Neural progenitor cell (in vitro differentiated cells): ENCODE measurements around the gene ACLY. TPM values are rescaled to one million over a fixed set of nuclear protein-coding genes. Genes with fewer than 3 reads are reported as not detected.

Experiments used
- DNase-seq: peaks from one replicate; pipeline ENCODE4 v3.0.0-alpha.2; 2016; ENCODE audit warnings: low spot score
- H2AFZ ChIP-seq: fragments of 200-600 bp; sonication (generic); replicated peaks from 2 replicates; pipeline ENCODE4 v1.6.1; 2016; ENCODE audit warnings: antibody characterized with exemption
- H3F3A ChIP-seq: fragments of 200-600 bp; sonication (generic); 2 replicates; pipeline ENCODE4 v1.6.1; 2016; ENCODE audit warnings: antibody characterized with exemption, low read depth
- H3K27ac ChIP-seq: fragments of 200-600 bp; sonication (generic); 2 replicates; pipeline ENCODE4 v1.5.1; 2016; ENCODE audit warnings: mild to moderate bottlenecking
- H3K27me3 ChIP-seq: fragments of 200-600 bp; sonication (generic); 2 replicates; pipeline ENCODE4 v1.6.1; 2016; ENCODE audit warnings: mild to moderate bottlenecking, moderate library complexity
- H3K36me3 ChIP-seq: fragments of 200-600 bp; sonication (generic); 2 replicates; pipeline ENCODE4 v1.5.1; 2016
- H3K4me1 ChIP-seq: fragments of 200-600 bp; sonication (generic); 2 replicates; pipeline ENCODE4 v1.6.1; 2016; ENCODE audit warnings: mixed run types
- H3K4me2 ChIP-seq: fragments of 200-600 bp; sonication (generic); 2 replicates; pipeline ENCODE4 v1.6.1; 2016
- H3K4me3 ChIP-seq: fragments of 200-600 bp; sonication (generic); 2 replicates; pipeline ENCODE4 v1.5.1; 2016
- H3K79me2 ChIP-seq: fragments of 200-600 bp; sonication (generic); 2 replicates; pipeline ENCODE4 v1.6.1; 2016; ENCODE audit warnings: low read depth
- H3K9ac ChIP-seq: fragments of 200-600 bp; sonication (generic); 2 replicates; pipeline ENCODE4 v1.6.1; 2016
- H3K9me3 ChIP-seq: fragments of 200-600 bp; sonication (generic); 2 replicates; pipeline ENCODE4 v1.5.1; 2016; ENCODE audit warnings: low read depth
- H4K20me1 ChIP-seq: fragments of 200-600 bp; sonication (generic); 2 replicates; pipeline ENCODE4 v1.6.1; 2016; ENCODE audit warnings: low read depth
- H3K27ac Mint-ChIP-seq: 3 replicates; pipeline ENCODE4 v1.8.0; 2021; ENCODE audit warnings: mixed read lengths
- H3K27me3 Mint-ChIP-seq: 2 replicates; pipeline ENCODE4 v1.8.0; 2022; ENCODE audit warnings: low read depth, mild to moderate bottlenecking, inconsistent platforms, moderate library complexity, mixed read lengths; ENCODE audit not compliant: insufficient read depth
- H3K36me3 Mint-ChIP-seq: 3 replicates; pipeline ENCODE4 v1.8.0; 2021; ENCODE audit warnings: mixed read lengths
- H3K4me1 Mint-ChIP-seq: 3 replicates; pipeline ENCODE4 v1.8.0; 2021; ENCODE audit warnings: mixed read lengths
- H3K4me3 Mint-ChIP-seq: 3 replicates; pipeline ENCODE4 v1.8.0; 2021; ENCODE audit warnings: mild to moderate bottlenecking, moderate library complexity, mixed read lengths
- H3K9me3 Mint-ChIP-seq: 3 replicates; pipeline ENCODE4 v1.8.0; 2020; ENCODE audit warnings: mixed read lengths
- EZH2 ChIP-seq: fragments of 200-600 bp; sonication (generic); IDR thresholded peaks from 2 replicates; pipeline ENCODE4 v1.6.1; 2017; ENCODE audit warnings: antibody characterized with exemption, mild to moderate bottlenecking, moderate library complexity
- EZH2phosphoT487 ChIP-seq: fragments of 200-600 bp; sonication (generic); IDR thresholded peaks from 2 replicates; pipeline ENCODE4 v1.6.1; 2017; ENCODE audit warnings: antibody characterized with exemption
- total RNA-seq: library from RNA; depleted of rRNA; stranded (reverse); fragments of >200 nt; gene quantifications from 2 replicates; pipeline ENCODE4 v1.2.3, GENCODE V29; 2015; ENCODE audit warnings: low replicate concordance
- TF ChIP-seq, protein P1 (sequence below): fragments of 200-600 bp; sonication (generic); IDR thresholded peaks from 2 replicates; pipeline ENCODE4 v1.5.1; 2017; ENCODE audit warnings: antibody characterized with exemption, mild to moderate bottlenecking

ACLY gene
- total RNA-seq, 1 donor from 2014 or later = 221 TPM

DNA sequence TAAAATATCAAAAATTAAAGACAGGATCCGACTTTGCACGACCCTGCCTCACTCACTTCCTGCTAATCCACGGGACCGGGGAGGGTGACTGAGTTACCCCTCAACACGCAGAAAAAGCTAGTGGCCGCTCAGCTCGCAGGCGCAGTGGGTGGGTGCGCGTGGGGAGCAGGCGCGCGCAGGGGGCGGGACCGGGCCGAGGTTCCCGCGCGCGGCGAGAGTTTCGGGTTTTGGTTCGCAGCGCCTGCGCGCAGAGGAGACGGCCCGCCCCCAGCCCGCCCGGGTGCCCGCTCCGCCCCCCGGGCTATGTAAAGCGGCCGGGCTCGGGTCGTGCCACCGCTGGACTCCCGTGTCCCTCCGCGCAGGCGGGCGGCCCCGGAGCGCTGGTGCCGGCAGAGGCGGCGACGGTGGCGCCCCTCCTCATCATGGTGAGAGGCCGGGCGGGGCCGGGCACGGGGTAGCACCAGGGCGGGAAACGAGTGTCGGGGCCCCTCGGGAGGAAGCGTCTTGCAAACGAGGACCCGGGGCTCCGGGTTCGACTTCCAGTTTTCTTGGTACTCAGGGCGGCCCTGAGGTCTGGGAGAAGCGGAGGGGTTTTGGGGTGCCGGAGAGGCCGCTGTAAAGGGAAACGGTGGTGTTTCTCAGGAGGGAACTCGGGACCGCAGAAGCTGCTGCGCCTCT, 47.9 kb upstream of the ACLY start, which contains the start of gene CNP:
TSS of gene CNP (plus strand) at position 333 of the 678 bp plus-strand sequence. CDS start at position 423, 90 bp downstream.
- H3K27ac Mint-ChIP-seq = peak within 1 kb of the TSS; percentile 53
- peak within 1 kb of the TSS; percentile 53 for H2AFZ ChIP-seq
- no peaks in the 10 kb centered on the region for H3K9me3 ChIP-seq
- peak within 1 kb of the TSS; percentile 96 for H3K9ac ChIP-seq
- peaks cover 28% of the 10 kb centered on the region for H3K4me1 Mint-ChIP-seq
- H3K27me3 ChIP-seq = no peaks in the 10 kb centered on the region
- no peaks in the 10 kb centered on the region for H3K36me3 ChIP-seq
- peaks cover 14% of the 10 kb centered on the region for H3K36me3 Mint-ChIP-seq
- H3K4me1 ChIP-seq = peaks cover 13% of the 10 kb centered on the region
- TF ChIP-seq EZH2phosphoT487 (no peak), EZH2 (no peak)
- TF ChIP-seq, protein P1, sequence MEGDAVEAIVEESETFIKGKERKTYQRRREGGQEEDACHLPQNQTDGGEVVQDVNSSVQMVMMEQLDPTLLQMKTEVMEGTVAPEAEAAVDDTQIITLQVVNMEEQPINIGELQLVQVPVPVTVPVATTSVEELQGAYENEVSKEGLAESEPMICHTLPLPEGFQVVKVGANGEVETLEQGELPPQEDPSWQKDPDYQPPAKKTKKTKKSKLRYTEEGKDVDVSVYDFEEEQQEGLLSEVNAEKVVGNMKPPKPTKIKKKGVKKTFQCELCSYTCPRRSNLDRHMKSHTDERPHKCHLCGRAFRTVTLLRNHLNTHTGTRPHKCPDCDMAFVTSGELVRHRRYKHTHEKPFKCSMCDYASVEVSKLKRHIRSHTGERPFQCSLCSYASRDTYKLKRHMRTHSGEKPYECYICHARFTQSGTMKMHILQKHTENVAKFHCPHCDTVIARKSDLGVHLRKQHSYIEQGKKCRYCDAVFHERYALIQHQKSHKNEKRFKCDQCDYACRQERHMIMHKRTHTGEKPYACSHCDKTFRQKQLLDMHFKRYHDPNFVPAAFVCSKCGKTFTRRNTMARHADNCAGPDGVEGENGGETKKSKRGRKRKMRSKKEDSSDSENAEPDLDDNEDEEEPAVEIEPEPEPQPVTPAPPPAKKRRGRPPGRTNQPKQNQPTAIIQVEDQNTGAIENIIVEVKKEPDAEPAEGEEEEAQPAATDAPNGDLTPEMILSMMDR = no peak
- H3K4me3 Mint-ChIP-seq = peak within 1 kb of the TSS; percentile 87
- peaks cover 36% of the 10 kb centered on the region for H3F3A ChIP-seq
- no peaks in the 10 kb centered on the region for H3K9me3 Mint-ChIP-seq
- peak; percentile 95 for DNase-seq
- peak within 1 kb of the TSS; percentile 91 for H3K4me2 ChIP-seq
- peak within 1 kb of the TSS; percentile 39 for H3K27ac ChIP-seq
- peaks cover 19% of the 10 kb centered on the region for H4K20me1 ChIP-seq
- peaks cover 47% of the 10 kb centered on the region for H3K79me2 ChIP-seq
- peak within 1 kb of the TSS; percentile 100 for H3K4me3 ChIP-seq
- H3K27me3 Mint-ChIP-seq = peaks cover 10% of the 10 kb centered on the region

DNA sequence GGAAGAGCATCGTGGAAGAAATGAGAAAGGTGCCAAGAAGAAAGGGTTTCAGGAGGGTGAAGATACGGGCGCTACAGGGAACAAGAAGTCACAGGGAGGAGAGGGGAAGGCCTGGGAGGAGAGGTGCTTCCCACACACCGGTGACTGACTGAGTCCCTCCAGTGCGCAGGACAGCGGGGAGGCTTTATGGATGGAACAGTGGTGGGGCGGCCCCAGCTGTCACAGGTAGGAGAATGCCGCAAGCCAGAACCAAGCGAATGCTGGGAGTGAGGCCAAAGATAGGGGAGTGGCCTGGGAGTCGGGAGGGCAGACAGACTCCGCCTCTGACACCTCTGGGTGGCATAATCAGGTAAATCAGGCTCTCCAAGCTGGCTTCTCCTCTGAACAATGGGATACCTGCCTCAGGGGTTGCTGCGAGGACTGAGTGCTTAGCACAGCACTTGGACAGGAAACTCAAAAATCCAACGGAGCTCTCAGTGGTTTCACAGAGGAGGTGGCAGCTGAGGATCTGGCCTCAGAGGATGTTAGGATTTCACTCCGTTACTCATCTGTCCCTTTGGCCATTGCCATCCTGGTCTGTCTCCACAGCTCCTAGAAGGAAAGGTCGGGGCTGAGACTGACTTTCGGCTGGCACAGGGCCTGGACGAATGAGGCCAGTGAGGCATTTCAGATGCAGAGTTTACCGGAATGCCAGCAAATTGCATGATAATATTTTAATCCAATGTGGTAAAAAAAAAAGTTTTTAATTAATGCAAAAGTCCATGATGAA, 47.1 kb upstream of the ACLY start:
- Mint-ChIP-seq H3K36me3 (peaks cover 11% of the 10 kb centered on the region), H3K27me3 (peaks cover 10% of the 10 kb centered on the region), H3K4me1 (peaks cover 28% of the 10 kb centered on the region), H3K9me3 (no peaks in the 10 kb centered on the region), H3K27ac (peak overlapping the region; percentile 53), H3K4me3 (peak overlapping the region; percentile 87)
- no peak overlapping the region for H3K27ac ChIP-seq
- peak; percentile 79 for DNase-seq
- H3K36me3 ChIP-seq = no peaks in the 10 kb centered on the region
- H3K9ac ChIP-seq = peak overlapping the region; percentile 48
- H3K9me3 ChIP-seq = no peaks in the 10 kb centered on the region
- no peaks in the 10 kb centered on the region for H3K27me3 ChIP-seq
- peak overlapping the region; percentile 91 for H3K4me2 ChIP-seq
- H3K79me2 ChIP-seq = peaks cover 42% of the 10 kb centered on the region
- H2AFZ ChIP-seq = peak overlapping the region; percentile 53
- peaks cover 13% of the 10 kb centered on the region for H3K4me1 ChIP-seq
- H3F3A ChIP-seq = peaks cover 36% of the 10 kb centered on the region
- TF ChIP-seq EZH2 (no peak), EZH2phosphoT487 (no peak)
- TF ChIP-seq, protein P1 = no peak
- peak overlapping the region; percentile 100 for H3K4me3 ChIP-seq
- peaks cover 13% of the 10 kb centered on the region for H4K20me1 ChIP-seq

DNA sequence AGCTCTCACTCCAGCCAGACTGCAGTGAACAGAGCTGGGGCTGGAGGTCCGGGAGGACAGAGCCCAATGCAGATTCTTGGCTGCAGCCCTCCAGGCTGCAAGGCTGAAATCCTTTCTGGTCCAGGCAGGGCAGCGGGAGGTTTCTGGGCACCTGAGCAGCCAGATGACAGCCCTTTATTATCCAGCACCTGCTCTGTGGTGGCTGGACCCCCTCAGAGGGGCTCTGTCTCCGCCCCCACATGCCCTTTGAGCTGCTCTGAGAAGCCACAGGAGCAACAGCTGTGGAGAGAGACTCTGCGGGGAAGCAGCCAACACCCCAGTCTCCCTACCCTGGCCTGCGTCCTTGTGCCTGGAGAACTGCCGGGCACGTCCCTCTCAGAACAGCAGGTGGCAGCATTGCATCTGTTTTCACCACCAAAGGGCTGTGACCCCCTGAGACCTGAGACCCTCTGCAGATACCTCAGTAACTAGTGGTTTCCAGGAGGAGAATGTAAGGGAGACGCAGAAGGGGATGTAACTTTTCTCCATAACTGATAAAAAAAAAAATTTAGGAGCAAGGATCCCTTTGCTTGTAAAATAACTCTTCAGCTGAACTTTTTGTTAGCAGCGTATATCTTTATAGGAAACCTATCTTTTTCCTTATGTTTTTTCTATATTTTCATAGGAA, 44.1 kb upstream of the ACLY start:
- no peak overlapping the region for H3K9ac ChIP-seq
- TF ChIP-seq, protein P1 = peak; percentile 92
- no peak for TF ChIP-seq EZH2phosphoT487
- H3K79me2 ChIP-seq = peaks cover 13% of the 10 kb centered on the region
- peak; percentile 92 for DNase-seq
- Mint-ChIP-seq H3K36me3 (peaks cover 3% of the 10 kb centered on the region), H3K4me1 (peaks cover 31% of the 10 kb centered on the region), H3K27ac (no peak overlapping the region), H3K4me3 (no peak overlapping the region), H3K27me3 (peaks cover 8% of the 10 kb centered on the region), H3K9me3 (no peaks in the 10 kb centered on the region)
- H3K4me2 ChIP-seq = no peak overlapping the region
- no peaks in the 10 kb centered on the region for H3K36me3 ChIP-seq
- H2AFZ ChIP-seq = no peak overlapping the region
- H4K20me1 ChIP-seq = no peaks in the 10 kb centered on the region
- no peak overlapping the region for H3K27ac ChIP-seq
- no peaks in the 10 kb centered on the region for H3K27me3 ChIP-seq
- H3K9me3 ChIP-seq = no peaks in the 10 kb centered on the region
- no peak overlapping the region for H3K4me3 ChIP-seq
- H3F3A ChIP-seq = peaks cover 34% of the 10 kb centered on the region
- peaks cover 11% of the 10 kb centered on the region for H3K4me1 ChIP-seq
